Gastroesophageal sphincter (tissue), 3 donors: ENCODE measurements around the gene RFTN1.

Experiments
- CTCF ChIP-seq, 4 experiments: fragments of 200-600 bp in 2 of 4; fragments of 450-650 bp in 2 of 4; sonication (generic) in 1 of 4; IDR thresholded peaks; one replicate each; pipeline ENCODE4 v1.5.1; 2017 to 2019; ENCODE audit warnings: antibody characterized with exemption in 4 of 4, mild to moderate bottlenecking in 2 of 4, moderate library complexity in 2 of 4
- EP300 ChIP-seq: sonication (generic); formaldehyde crosslinking; IDR thresholded peaks from one replicate; pipeline ENCODE4 v1.6.1; 2017; ENCODE audit warnings: antibody characterized with exemption, mild to moderate bottlenecking
- POLR2A ChIP-seq, 2 donors: fragments of 450-650 bp; IDR thresholded peaks; one replicate each; pipeline ENCODE4 v1.6.1; 2017; ENCODE audit warnings: antibody characterized with exemption in 2 of 2, mild to moderate bottlenecking in 2 of 2, moderate library complexity in 1 of 2
- POLR2AphosphoS5 ChIP-seq: sonication (generic); formaldehyde crosslinking; IDR thresholded peaks from one replicate; pipeline ENCODE4 v1.6.1; 2017; ENCODE audit warnings: antibody characterized with exemption

GRCh38 chr3:16463914-16464313 lies 49.6 kb downstream of the RFTN1 start:
- TF ChIP-seq CTCF (IDR thresholded peaks at IDR 0.05) (no peak), POLR2A (IDR thresholded peaks at IDR 0.05) (no peak), POLR2AphosphoS5 (no peak), EP300 (no peak)
